ENCODE results near the gene UFSP2. TPM values are rescaled to one million over a fixed set of nuclear protein-coding genes. Genes with fewer than 3 reads are reported as not detected.

The UFSP2 gene
- total and polyA plus RNA-seq, 4 donors: 13.6 to 48.8 (median 21.9) TPM

DNA sequence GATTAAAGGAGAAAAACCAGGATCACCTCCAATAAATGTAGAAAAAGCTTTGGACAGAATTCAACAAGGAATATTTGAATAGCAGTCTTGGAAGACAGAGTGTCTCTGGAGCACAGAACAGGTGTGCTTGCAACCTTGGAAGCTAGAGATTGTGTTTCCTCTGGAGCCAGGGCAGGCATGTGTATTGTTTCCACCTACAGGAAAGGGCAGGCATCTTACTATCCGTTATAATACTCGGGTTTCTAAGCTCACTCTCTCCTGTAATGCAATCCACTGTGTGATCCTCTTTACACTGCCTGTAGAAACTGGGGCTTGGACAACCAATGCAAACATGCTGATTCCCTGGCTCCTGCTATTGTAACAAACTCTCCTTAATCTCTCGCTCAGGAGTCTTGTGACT, 31.4 kb upstream of the UFSP2 start:
- DNase-seq (no peak), ATAC-seq (ENCODE audit: insufficient read depth, low FRiP score) (no peak)
- H3K4me1 ChIP-seq (ENCODE audit: control insufficient read depth in 5 of 5, insufficient read depth in 5 of 5, low read length in 5 of 5): no peaks in the 10 kb centered on the region
- H3K27ac ChIP-seq (ENCODE audit: low read depth in 1 of 2, low read length in 1 of 2): no peak overlapping the region
- no peaks in the 10 kb centered on the region for H3K9me3 ChIP-seq (ENCODE audit: control insufficient read depth in 4 of 4, insufficient read depth in 3 of 4, low read length in 3 of 4)
- 53 to 60% methylated on average over 3 of the region's 3 CpGs for WGBS, 2 donors
- H3K36me3 ChIP-seq (ENCODE audit: control insufficient read depth in 4 of 4, insufficient read depth in 4 of 4, low read length in 4 of 4): no peaks in the 10 kb centered on the region
- H3K9ac ChIP-seq (ENCODE audit: insufficient read depth in 1 of 2, low read length in 2 of 2): no peak overlapping the region
- no peak overlapping the region for H3K4me3 ChIP-seq
- no peaks in the 10 kb centered on the region for H3K27me3 ChIP-seq (ENCODE audit: control insufficient read depth in 3 of 3, insufficient read depth in 3 of 3, low read length in 2 of 3)
- TF ChIP-seq, protein P1, sequence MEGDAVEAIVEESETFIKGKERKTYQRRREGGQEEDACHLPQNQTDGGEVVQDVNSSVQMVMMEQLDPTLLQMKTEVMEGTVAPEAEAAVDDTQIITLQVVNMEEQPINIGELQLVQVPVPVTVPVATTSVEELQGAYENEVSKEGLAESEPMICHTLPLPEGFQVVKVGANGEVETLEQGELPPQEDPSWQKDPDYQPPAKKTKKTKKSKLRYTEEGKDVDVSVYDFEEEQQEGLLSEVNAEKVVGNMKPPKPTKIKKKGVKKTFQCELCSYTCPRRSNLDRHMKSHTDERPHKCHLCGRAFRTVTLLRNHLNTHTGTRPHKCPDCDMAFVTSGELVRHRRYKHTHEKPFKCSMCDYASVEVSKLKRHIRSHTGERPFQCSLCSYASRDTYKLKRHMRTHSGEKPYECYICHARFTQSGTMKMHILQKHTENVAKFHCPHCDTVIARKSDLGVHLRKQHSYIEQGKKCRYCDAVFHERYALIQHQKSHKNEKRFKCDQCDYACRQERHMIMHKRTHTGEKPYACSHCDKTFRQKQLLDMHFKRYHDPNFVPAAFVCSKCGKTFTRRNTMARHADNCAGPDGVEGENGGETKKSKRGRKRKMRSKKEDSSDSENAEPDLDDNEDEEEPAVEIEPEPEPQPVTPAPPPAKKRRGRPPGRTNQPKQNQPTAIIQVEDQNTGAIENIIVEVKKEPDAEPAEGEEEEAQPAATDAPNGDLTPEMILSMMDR (IDR thresholded peaks at IDR 0.05; ENCODE audit: control extremely low read depth, extremely low read depth): no peak

DNA sequence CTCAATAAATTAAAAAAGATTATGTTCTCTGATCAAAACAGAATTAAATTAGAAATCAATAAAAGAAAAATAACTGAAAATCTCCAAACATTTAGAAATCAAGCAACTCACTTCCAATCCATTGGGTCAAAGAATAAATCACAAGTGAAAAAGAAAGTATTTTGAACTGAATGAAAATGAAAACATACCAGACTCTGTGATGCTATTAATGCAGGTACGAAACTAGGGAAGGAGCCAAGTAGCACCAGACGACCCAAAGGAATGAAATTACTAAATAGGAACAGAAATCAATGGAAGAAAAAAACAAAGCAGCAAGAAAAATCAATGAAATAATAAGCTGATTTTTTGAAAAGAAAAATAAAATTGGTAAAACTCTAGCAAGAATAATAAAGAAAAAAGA, 30.4 kb upstream of the UFSP2 start:
- TF ChIP-seq, protein P1 (IDR thresholded peaks at IDR 0.05; ENCODE audit: control extremely low read depth, extremely low read depth): no peak
- Histone ChIP-seq H3K36me3 (ENCODE audit: control insufficient read depth in 4 of 4, insufficient read depth in 4 of 4, low read length in 4 of 4) (no peaks in the 10 kb centered on the region), H3K27ac (ENCODE audit: low read depth in 1 of 2, low read length in 1 of 2) (no peak overlapping the region), H3K4me3 (no peak overlapping the region), H3K9me3 (ENCODE audit: control insufficient read depth in 4 of 4, insufficient read depth in 3 of 4, low read length in 3 of 4) (no peaks in the 10 kb centered on the region), H3K9ac (ENCODE audit: insufficient read depth in 1 of 2, low read length in 2 of 2) (no peak overlapping the region), H3K27me3 (ENCODE audit: control insufficient read depth in 3 of 3, insufficient read depth in 3 of 3, low read length in 2 of 3) (no peaks in the 10 kb centered on the region), H3K4me1 (ENCODE audit: control insufficient read depth in 5 of 5, insufficient read depth in 5 of 5, low read length in 5 of 5) (no peaks in the 10 kb centered on the region)
- 44 to 66% methylated on average over 2 of the region's 2 CpGs for WGBS, 2 donors
- DNase-seq: no peak
- ATAC-seq (ENCODE audit: insufficient read depth, low FRiP score): no peak

DNA sequence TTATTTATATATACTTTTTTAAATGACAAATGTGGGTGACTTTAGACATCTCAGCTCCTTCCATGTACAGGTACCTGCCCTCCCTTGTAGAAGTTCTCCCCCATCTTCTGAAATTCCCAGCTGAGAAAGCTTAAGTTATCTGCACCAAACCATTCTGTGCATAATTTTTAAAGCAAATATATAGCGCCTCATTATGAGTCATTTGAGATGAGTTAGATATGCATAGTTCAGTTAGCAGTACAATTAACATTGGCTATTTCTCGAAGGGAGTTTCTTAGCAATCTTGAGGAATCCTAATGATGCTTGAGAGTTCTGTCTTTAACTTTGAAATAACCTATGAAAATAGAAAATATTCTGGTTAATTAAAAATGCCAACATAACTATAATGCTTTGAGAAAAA, 19.4 kb upstream of the UFSP2 start:
- H3K4me3 ChIP-seq: no peak overlapping the region
- H3K9me3 ChIP-seq (ENCODE audit: control insufficient read depth in 4 of 4, insufficient read depth in 3 of 4, low read length in 3 of 4): no peaks in the 10 kb centered on the region
- WGBS, 2 donors: 92% methylated on average over 2 of the region's 2 CpGs
- H3K27me3 ChIP-seq (ENCODE audit: control insufficient read depth in 3 of 3, insufficient read depth in 3 of 3, low read length in 2 of 3): no peaks in the 10 kb centered on the region
- H3K4me1 ChIP-seq (ENCODE audit: control insufficient read depth in 5 of 5, insufficient read depth in 5 of 5, low read length in 5 of 5): no peaks in the 10 kb centered on the region
- DNase-seq: no peak
- H3K36me3 ChIP-seq (ENCODE audit: control insufficient read depth in 4 of 4, insufficient read depth in 4 of 4, low read length in 4 of 4): no peaks in the 10 kb centered on the region
- H3K27ac ChIP-seq (ENCODE audit: low read depth in 1 of 2, low read length in 1 of 2): no peak overlapping the region
- ATAC-seq (ENCODE audit: insufficient read depth, low FRiP score): no peak
- TF ChIP-seq, protein P1 (IDR thresholded peaks at IDR 0.05; ENCODE audit: control extremely low read depth, extremely low read depth): no peak
- no peak overlapping the region for H3K9ac ChIP-seq (ENCODE audit: insufficient read depth in 1 of 2, low read length in 2 of 2)

DNA sequence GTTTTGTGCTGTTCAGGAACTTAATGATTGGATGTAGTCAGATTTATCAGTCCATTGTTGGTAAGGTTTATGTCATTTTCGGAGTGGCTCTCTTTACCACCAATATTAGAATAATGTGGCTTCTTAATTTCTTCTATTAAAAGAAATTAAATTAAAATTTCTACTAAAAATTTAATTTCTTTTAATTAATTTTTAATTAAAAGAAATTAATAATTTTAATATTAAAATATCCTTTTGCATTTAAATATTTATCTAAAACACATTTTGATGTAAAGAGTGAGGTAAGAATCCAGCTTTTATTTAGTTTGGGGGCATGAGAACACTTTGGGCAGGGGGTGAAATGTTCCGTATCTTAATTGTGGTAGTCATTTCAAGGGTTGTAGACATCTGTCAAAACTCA, 15.7 kb upstream of the UFSP2 start:
- Histone ChIP-seq H3K27ac (ENCODE audit: low read depth in 1 of 2, low read length in 1 of 2) (no peak overlapping the region), H3K9me3 (ENCODE audit: control insufficient read depth in 4 of 4, insufficient read depth in 3 of 4, low read length in 3 of 4) (no peaks in the 10 kb centered on the region), H3K9ac (ENCODE audit: insufficient read depth in 1 of 2, low read length in 2 of 2) (no peak overlapping the region), H3K4me1 (ENCODE audit: control insufficient read depth in 5 of 5, insufficient read depth in 5 of 5, low read length in 5 of 5) (no peaks in the 10 kb centered on the region), H3K36me3 (ENCODE audit: control insufficient read depth in 4 of 4, insufficient read depth in 4 of 4, low read length in 4 of 4) (no peaks in the 10 kb centered on the region), H3K27me3 (ENCODE audit: control insufficient read depth in 3 of 3, insufficient read depth in 3 of 3, low read length in 2 of 3) (no peaks in the 10 kb centered on the region), H3K4me3 (no peak overlapping the region)
- DNase-seq (no peak), ATAC-seq (ENCODE audit: insufficient read depth, low FRiP score) (no peak)
- 94 to 100% methylated on average over 2 of the region's 2 CpGs for WGBS, 2 donors
- TF ChIP-seq, protein P1 (IDR thresholded peaks at IDR 0.05; ENCODE audit: control extremely low read depth, extremely low read depth): no peak

All from lung (tissue), 12 donors.